Colonic mucosa (tissue), 4 donors: ENCODE data around the gene SMC3. TPM values are rescaled to one million over a fixed set of nuclear protein-coding genes. Genes with fewer than 3 reads are reported as not detected.
A peak's percentile ranks its signal among the peaks of the same experiment; 100 is the strongest.

Experiments
- DNase-seq: peaks from one replicate; pipeline ENCODE4 v3.0.0-alpha.2; 2020
- H3K27ac ChIP-seq: fragments of 200-600 bp; one replicate; pipeline ENCODE4 v1.8.0; 2021
- H3K27me3 ChIP-seq: fragments of 200-600 bp; one replicate; pipeline ENCODE4 v1.8.0; 2021
- H3K36me3 ChIP-seq: fragments of 200-600 bp; one replicate; pipeline ENCODE4 v1.8.0; 2021
- H3K4me1 ChIP-seq: fragments of 200-600 bp; one replicate; pipeline ENCODE4 v1.8.0; 2021; ENCODE audit warnings: mild to moderate bottlenecking
- H3K4me3 ChIP-seq: fragments of 200-600 bp; one replicate; pipeline ENCODE4 v1.8.0; 2021
- H3K9ac ChIP-seq, 2 donors: one replicate each; pipeline ENCODE4 v1.7.0; 2013; ENCODE audit warnings: control low read depth in 2 of 2, low read depth in 2 of 2, low read length in 2 of 2
- H3K9me3 ChIP-seq: fragments of 200-600 bp; one replicate; pipeline ENCODE4 v1.8.0; 2021
- intact Hi-C: fragments of 100-400 bp; cut with DNase I; formaldehyde crosslinking; loops from one replicate; pipeline ENCODE4 v1.14.1; 2022
- total RNA-seq, 2 donors: library from RNA; stranded (reverse); fragmentation: NEBNext Ultra II Directional in 1 of 2; extraction: Animal tissue kit (Norgen Biotek cat#: 25700) in 1 of 2; gene quantifications; one replicate each; pipeline ENCODE4 v1.2.1, GENCODE V29; 2021
- TF ChIP-seq, protein P1 (sequence below): fragments of 200-600 bp; IDR thresholded peaks from one replicate; pipeline ENCODE4 v1.8.0; 2022; ENCODE audit warnings: antibody characterized with exemption, mild to moderate bottlenecking
- donor health status: healthy.
- donor health status: DM: no; HTN: no; CAD: no.
- donor health status: DM: no; HTN: no; CAD: no.

The SMC3 gene
- total RNA-seq, 2 donors from 2014 or later = 26.9 to 33.0 TPM

DNA sequence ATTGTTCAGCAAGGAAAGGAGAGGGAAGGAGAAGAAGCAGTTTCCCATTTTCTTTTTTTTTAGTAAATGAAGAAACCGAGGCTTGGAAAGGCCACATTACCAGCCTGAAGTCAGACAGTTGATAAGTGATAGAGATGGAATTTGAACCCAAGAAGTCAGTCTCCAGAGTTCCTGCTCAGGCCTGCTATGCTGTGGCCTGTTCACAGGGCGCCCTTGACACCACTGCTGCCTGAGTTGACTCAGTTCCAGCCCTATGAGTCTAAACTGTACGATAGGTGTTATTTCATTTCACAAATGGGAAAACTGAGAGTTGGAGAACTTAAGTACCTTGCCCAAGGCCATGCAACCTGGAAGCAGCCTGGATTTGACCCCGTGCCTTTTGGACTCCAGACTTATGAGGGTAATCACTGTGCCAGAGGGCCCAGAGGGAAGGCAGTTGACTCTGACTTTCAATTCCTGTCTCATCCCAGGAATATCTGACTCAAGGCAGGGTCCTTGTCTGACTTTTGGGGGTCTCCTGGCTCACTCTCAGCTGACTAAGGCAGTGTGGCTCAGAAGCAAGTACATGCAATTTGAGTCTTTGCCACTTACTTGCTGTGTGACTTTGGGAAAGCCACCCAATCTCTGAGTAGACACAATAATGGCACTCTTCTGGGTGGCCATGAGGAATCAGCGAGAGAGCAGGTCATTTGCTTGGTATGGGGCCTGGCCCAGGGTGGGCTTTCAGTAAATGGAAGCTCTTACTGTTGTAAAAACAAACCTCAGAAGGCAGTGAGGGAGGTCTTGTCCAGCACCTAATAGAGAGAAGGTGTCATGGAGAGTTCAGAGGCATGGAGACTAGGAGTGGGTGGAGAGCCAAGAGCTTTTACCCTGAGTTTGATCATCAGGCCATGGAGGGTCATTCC lies 58.7 kb downstream of the SMC3 start:
- H3K36me3 ChIP-seq = no peaks in the 10 kb centered on the region
- no peak overlapping the region for H3K4me3 ChIP-seq
- no peaks in the 10 kb centered on the region for H3K9me3 ChIP-seq
- TF ChIP-seq, protein P1, sequence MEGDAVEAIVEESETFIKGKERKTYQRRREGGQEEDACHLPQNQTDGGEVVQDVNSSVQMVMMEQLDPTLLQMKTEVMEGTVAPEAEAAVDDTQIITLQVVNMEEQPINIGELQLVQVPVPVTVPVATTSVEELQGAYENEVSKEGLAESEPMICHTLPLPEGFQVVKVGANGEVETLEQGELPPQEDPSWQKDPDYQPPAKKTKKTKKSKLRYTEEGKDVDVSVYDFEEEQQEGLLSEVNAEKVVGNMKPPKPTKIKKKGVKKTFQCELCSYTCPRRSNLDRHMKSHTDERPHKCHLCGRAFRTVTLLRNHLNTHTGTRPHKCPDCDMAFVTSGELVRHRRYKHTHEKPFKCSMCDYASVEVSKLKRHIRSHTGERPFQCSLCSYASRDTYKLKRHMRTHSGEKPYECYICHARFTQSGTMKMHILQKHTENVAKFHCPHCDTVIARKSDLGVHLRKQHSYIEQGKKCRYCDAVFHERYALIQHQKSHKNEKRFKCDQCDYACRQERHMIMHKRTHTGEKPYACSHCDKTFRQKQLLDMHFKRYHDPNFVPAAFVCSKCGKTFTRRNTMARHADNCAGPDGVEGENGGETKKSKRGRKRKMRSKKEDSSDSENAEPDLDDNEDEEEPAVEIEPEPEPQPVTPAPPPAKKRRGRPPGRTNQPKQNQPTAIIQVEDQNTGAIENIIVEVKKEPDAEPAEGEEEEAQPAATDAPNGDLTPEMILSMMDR = no peak
- H3K9ac ChIP-seq = peak overlapping the region in 1 of 2 donors; percentile 32
- no peaks in the 10 kb centered on the region for H3K27me3 ChIP-seq
- no peak for DNase-seq
- intact Hi-C loops = no loop called here
- H3K27ac ChIP-seq = no peak overlapping the region
- no peaks in the 10 kb centered on the region for H3K4me1 ChIP-seq

DNA sequence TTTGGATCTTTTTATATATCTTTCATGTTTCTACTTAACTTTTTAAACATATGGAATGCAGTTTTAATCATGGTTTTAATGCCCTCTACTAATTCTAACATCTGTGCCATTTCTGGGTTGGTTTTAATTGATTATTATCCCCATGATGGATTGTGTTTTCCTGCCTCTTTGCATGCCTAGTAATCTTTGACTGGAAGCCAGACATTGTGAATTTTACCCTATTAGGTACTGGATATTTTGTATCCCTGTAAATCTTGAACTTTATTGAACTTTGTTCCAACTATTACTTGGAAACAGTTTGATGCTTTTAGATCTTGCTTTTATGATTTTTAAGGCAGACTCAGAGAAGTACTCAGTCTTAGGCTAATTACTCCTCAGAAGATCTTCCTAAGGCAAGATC lies 60.7 kb downstream of the SMC3 start:
- Histone ChIP-seq H3K9me3 (no peaks in the 10 kb centered on the region), H3K36me3 (no peaks in the 10 kb centered on the region), H3K9ac (no peak overlapping the region), H3K4me3 (no peak overlapping the region), H3K27ac (no peak overlapping the region), H3K27me3 (no peaks in the 10 kb centered on the region), H3K4me1 (no peaks in the 10 kb centered on the region)
- no peak for DNase-seq
- TF ChIP-seq, protein P1 = no peak
- intact Hi-C loops = no loop called here

DNA sequence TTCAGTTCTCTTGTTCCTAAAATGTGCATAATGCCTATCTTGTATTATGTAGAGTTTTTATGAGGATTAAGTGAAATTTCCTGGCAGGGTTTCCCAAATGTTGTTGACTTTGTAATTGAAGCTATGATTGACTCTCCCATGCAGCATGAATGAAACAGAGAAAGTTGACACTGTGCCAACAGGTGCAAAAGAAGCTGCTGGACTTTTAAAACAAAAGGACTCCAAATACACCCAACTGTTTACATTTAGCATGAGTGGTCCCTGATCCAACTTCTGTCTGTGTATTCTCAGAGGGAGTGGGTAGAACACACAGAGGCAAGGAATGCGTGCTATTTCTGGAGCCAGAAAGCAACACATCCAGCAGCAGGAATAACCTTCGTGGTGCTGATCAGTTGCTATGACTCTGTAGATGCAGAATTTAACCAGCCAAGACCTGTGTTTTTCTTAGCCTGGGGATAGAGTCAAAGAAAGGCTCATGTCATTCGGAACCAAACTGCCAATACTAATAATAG lies 62.2 kb downstream of the SMC3 start:
- Histone ChIP-seq H3K9me3 (no peaks in the 10 kb centered on the region), H3K9ac (no peak overlapping the region), H3K27ac (no peak overlapping the region), H3K4me1 (no peaks in the 10 kb centered on the region), H3K27me3 (no peaks in the 10 kb centered on the region), H3K36me3 (no peaks in the 10 kb centered on the region), H3K4me3 (no peak overlapping the region)
- TF ChIP-seq, protein P1 = no peak
- intact Hi-C loops = no loop called here
- peak; percentile 63 for DNase-seq

DNA sequence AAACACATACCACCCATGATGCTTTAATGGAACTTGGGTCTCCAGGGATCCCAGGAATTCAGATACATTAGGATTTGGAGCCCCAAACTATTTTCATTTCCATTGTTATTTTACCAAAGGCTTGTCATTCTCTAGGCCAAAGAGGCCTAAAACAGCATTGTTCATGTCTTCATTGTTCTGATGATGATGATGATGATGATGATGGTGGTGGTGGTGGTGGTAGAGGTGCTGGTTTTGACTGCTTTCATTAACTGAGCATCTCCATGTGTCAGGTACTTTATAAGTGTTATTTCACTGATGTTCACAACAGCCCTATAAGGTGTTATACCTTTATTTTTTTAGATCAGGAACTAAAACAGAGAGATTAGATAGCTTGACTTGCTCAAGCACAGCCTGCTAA lies 64.4 kb downstream of the SMC3 start:
- Histone ChIP-seq H3K4me1 (no peaks in the 10 kb centered on the region), H3K9me3 (no peaks in the 10 kb centered on the region), H3K27ac (no peak overlapping the region), H3K9ac (no peak overlapping the region), H3K27me3 (no peaks in the 10 kb centered on the region), H3K4me3 (no peak overlapping the region), H3K36me3 (no peaks in the 10 kb centered on the region)
- intact Hi-C loops = no loop called here
- TF ChIP-seq, protein P1 = no peak
- no peak for DNase-seq

DNA sequence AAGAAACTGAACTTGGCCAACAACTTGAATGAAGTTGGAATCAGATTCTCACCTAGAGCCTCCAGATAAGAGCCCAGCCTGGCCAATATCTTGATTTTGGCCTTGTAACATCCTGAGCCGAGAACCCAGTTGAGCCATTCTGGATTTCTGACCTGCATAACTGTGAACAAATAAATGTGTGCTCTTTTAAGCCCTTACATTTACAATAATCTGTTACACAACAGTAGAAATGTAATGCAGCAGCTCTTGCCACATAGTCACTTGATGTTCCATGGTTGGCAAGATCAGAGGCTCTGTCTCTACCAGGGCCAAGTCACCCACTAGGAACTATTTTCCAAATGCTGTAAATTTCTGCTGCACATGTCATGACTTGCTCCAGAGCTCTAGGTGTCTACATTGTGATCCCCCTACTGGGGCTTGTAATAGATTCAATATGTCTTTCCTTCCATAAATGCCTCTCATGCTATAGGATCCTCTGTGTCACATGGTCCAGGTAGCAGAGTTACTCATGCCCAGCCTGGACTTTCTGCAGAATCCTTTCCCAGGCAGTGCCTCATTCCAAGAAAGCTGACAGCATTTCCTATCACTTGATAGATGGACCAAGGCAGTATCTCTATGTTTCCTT lies 65.2 kb downstream of the SMC3 start:
- H3K9ac ChIP-seq = no peak overlapping the region
- no peak for DNase-seq
- H3K4me3 ChIP-seq = no peak overlapping the region
- intact Hi-C loops = no loop called here
- no peak overlapping the region for H3K27ac ChIP-seq
- no peaks in the 10 kb centered on the region for H3K4me1 ChIP-seq
- H3K27me3 ChIP-seq = no peaks in the 10 kb centered on the region
- TF ChIP-seq, protein P1 = no peak
- H3K36me3 ChIP-seq = no peaks in the 10 kb centered on the region
- no peaks in the 10 kb centered on the region for H3K9me3 ChIP-seq
